ENCODE results near the gene ZNF496.
A peak's percentile ranks its signal among the peaks of the same experiment; 100 is the strongest.
"Not testable (repeated sequence)": the region's sequence is repeated elsewhere in the genome, so short reads cannot be mapped to it uniquely, and the experiment has no call there.

ZNF496 gene

DNA sequence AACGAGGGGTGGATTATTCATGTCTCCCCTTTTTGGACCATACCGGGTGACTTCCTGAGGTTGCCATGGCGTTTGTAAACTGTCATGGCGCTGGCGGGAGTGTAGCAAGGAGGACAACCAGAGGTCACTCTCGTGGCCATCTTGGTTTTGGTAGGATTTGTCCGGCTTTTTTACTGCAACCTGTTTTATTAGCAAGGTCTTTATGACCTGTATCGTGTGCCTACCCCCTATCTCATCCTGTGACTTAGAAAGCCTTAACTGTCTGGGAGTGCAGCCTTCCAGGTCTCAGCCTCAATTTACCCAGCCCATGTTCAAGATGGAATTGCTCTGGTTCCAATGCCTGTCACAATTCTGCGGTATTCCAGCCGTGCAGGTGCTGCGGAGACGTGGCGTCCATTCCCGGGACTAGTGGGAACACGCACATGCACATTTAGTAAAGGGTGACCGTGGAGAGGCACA, 40.2 kb upstream of the ZNF496 start:
- TF ChIP-seq CTCF (IDR thresholded peaks at IDR 0.05) = no peak

GRCh38 chr1:247370786-247371732, 39.4 kb upstream of the ZNF496 start:
- Histone ChIP-seq H3K4me3 (no peak overlapping the region), H3K27ac (no peak overlapping the region)
- no peak for DNase-seq (ENCODE audit: low spot score)
- no peak for TF ChIP-seq CTCF (IDR thresholded peaks at IDR 0.05)

More for the DNA sequence above, 40.2 kb upstream of the ZNF496 start:
- Histone ChIP-seq H3K4me3 (no peak overlapping the region), H3K27ac (no peak overlapping the region)
- DNase-seq (ENCODE audit: low spot score) = no peak

DNA sequence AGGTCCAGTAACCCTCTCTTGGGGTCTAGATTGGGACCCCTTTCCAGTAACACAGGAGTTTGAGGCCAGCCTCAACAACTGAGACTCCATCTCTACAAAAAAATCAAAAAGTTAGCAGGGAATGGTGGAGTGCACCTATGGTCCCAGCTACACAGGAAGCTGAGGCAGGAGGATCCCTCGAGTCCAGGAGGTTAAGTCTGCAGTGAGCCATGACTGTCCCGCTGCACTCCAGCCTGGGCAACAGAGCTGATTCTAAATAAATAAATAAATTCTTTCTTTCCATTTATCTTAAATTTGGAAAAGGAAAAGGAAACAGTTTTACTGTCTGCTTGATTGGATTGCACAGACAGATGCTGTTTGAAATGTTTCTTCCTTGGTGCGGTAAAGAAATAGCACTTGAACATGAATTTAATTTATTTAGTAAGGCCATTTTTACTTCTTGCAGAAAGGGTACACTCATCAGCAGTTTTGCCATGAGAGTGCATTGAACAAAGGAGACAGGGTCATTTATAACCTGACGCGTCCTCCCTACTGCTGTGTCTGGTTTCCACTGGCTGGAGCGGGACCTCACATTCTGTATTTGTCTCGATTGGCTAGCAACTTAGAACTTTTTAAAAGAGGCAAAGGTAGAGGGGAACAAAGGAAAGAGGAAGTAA, 37.0 kb upstream of the ZNF496 start:
- no peak for TF ChIP-seq CTCF (IDR thresholded peaks at IDR 0.05)
- no peak overlapping the region for H3K4me3 ChIP-seq
- no peak overlapping the region for H3K27ac ChIP-seq
- DNase-seq (ENCODE audit: low spot score) = no peak

- no peak for TF ChIP-seq CTCF (IDR thresholded peaks at IDR 0.05)
- H3K27ac ChIP-seq = peak overlapping the region in 1 of 2 donors; percentile 10
- no peak for DNase-seq (ENCODE audit: low spot score)
- H3K4me3 ChIP-seq = no peak overlapping the region
These were observed 36.2 kb upstream of the ZNF496 start for GRCh38 chr1:247367786-247368422.

DNA sequence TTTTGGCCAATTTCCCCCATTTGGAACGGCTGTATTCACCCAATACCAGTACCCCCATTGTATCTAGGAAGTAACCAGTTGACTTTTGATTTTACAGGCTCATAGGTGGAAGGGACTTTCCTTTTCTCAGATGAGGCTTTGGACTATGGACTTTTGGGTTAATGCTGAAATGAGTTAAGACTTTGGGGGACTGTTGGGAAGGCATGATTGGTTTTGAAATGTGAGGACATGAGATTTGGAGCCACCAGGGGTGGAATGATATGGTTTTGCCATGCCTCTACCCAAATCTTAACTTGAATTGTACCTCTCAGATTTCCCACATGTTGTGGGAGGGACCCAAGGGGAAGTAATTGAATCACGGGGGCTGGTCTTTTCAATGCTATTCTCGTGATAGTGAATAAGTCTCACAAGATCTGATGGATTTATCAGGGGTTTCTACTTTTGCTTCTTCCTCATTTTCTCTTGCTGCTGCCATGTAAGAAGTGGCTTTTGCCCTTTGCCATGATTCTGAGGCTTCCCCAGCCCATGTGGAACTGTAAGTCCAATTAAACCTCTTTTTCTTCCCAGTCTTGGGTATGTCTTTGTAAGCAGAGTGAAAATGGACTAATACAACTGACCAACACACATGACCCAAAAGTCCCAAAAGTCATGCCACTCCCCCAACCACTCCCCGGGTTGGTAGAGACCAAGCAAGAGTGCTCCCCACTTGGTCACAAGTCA, 35.4 kb upstream of the ZNF496 start:
- DNase-seq (ENCODE audit: low spot score) = no peak
- Histone ChIP-seq H3K27ac (peak overlapping the region in 1 of 2 donors; percentile 7), H3K4me3 (no peak overlapping the region)
- no peak for TF ChIP-seq CTCF (IDR thresholded peaks at IDR 0.05)

- not testable (repeated sequence) for DNase-seq (ENCODE audit: low spot score); H3K4me3 ChIP-seq; H3K27ac ChIP-seq
These were observed 34.7 kb upstream of the ZNF496 start for GRCh38 chr1:247366345-247366744.

- DNase-seq (ENCODE audit: low spot score) = no peak
- TF ChIP-seq CTCF (IDR thresholded peaks at IDR 0.05) = no peak
- Histone ChIP-seq H3K4me3 (no peak overlapping the region), H3K27ac (no peak overlapping the region)
These were observed 33.4 kb upstream of the ZNF496 start for GRCh38 chr1:247365023-247365422.

- DNase-seq (ENCODE audit: low spot score); H3K4me3 ChIP-seq; H3K27ac ChIP-seq: not testable (repeated sequence)
These were observed 31.3 kb upstream of the ZNF496 start for GRCh38 chr1:247363000-247363399.
